ENCODE data around the gene CES1.

- TF ChIP-seq CTCF (IDR thresholded peaks at IDR 0.05; ENCODE audit: low read length): no peak
- TF ChIP-seq EZH2 (IDR thresholded peaks at IDR 0.05; ENCODE audit: borderline replicate concordance, low read length): no peak
Measured at GRCh38 chr16:55820615-55821014, 12.3 kb downstream of the CES1 start.

Measured in OCI-LY1 (cell line).